Measurements from ENCODE around the gene CKS1B.

CKS1B gene

GRCh38 chr1:154945160-154945961 lies 29.1 kb upstream of the CKS1B start:
- Histone ChIP-seq H3K4me3 (replicated peaks; ENCODE audit: insufficient read depth, low read length) (no peak overlapping the region), H3K27ac (replicated peaks) (no peak overlapping the region), H3K27me3 (ENCODE audit: insufficient read depth, poor library complexity, severe bottlenecking) (no peaks in the 10 kb centered on the region)
- TF ChIP-seq, protein P1, sequence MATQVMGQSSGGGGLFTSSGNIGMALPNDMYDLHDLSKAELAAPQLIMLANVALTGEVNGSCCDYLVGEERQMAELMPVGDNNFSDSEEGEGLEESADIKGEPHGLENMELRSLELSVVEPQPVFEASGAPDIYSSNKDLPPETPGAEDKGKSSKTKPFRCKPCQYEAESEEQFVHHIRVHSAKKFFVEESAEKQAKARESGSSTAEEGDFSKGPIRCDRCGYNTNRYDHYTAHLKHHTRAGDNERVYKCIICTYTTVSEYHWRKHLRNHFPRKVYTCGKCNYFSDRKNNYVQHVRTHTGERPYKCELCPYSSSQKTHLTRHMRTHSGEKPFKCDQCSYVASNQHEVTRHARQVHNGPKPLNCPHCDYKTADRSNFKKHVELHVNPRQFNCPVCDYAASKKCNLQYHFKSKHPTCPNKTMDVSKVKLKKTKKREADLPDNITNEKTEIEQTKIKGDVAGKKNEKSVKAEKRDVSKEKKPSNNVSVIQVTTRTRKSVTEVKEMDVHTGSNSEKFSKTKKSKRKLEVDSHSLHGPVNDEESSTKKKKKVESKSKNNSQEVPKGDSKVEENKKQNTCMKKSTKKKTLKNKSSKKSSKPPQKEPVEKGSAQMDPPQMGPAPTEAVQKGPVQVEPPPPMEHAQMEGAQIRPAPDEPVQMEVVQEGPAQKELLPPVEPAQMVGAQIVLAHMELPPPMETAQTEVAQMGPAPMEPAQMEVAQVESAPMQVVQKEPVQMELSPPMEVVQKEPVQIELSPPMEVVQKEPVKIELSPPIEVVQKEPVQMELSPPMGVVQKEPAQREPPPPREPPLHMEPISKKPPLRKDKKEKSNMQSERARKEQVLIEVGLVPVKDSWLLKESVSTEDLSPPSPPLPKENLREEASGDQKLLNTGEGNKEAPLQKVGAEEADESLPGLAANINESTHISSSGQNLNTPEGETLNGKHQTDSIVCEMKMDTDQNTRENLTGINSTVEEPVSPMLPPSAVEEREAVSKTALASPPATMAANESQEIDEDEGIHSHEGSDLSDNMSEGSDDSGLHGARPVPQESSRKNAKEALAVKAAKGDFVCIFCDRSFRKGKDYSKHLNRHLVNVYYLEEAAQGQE (IDR thresholded peaks at IDR 0.05; ENCODE audit: insufficient replicate concordance, low read depth), result no peak
- TF ChIP-seq POLR2AphosphoS5 (IDR thresholded peaks at IDR 0.05; ENCODE audit: low read depth), result no peak
- no peak for TF ChIP-seq SPI1 (IDR thresholded peaks at IDR 0.05; ENCODE audit: borderline replicate concordance, low read depth)
- TF ChIP-seq CTCF (IDR thresholded peaks at IDR 0.05; ENCODE audit: insufficient read depth, low read length), result no peak
- TF ChIP-seq GABPA (IDR thresholded peaks at IDR 0.05; ENCODE audit: low read depth), result no peak
- no peak for DNase-seq (ENCODE audit: low read depth in 1 of 2, low spot score in 1 of 2)

DNA sequence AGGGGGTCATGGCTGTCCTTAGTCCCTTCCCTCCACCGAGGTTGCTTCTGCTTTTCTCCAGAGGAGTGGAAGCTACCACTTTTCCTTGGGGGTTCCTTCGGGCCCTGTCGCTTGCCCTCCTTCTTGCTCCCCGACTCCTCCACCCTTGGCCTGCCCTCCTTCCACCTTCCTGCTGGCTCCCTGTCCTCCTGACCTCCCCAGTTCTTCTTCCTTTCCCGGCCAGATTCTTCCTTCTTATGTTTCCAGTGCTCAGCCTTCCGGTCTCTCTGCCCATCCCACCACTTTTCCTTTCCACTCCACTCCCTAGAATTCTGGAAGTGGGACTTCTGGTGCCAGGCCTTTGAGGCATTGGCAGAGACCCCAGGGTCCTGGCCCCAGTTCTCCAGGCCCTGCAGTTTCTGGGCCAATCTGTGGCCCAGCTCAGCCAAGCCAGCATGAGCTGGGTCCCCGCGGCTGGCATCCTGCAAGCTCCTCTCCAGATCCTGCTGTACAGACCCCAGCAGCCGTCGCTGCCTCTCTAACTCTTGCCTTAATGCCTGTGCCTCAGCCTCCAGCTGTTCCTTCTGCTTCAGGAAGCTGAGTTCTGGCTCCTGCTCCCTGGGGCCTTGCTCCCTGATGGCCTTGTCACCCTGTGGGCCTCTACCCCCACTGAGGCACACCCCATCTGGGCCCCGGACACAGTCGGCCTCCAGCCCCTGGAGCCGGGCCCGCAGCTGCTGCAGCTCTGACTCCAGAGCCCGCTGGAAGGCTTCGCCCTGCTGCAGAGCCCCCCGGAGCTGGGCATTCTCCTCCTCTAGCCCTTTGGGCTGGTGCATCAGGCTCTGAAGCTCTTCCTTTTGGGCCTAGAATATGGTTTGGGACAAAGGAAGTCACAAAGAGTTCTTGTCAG lies 28.3 kb upstream of the CKS1B start:
- TF ChIP-seq, protein P1 (IDR thresholded peaks at IDR 0.05; ENCODE audit: insufficient replicate concordance, low read depth), result no peak
- TF ChIP-seq CTCF (IDR thresholded peaks at IDR 0.05; ENCODE audit: insufficient read depth, low read length) (no peak), SPI1 (IDR thresholded peaks at IDR 0.05; ENCODE audit: borderline replicate concordance, low read depth) (no peak), GABPA (IDR thresholded peaks at IDR 0.05; ENCODE audit: low read depth) (no peak), POLR2AphosphoS5 (IDR thresholded peaks at IDR 0.05; ENCODE audit: low read depth) (no peak)
- H3K27ac ChIP-seq (replicated peaks), result no peak overlapping the region
- DNase-seq (ENCODE audit: low read depth in 1 of 2, low spot score in 1 of 2), result no peak
- no peaks in the 10 kb centered on the region for H3K27me3 ChIP-seq (ENCODE audit: insufficient read depth, poor library complexity, severe bottlenecking)
- no peak overlapping the region for H3K4me3 ChIP-seq (replicated peaks; ENCODE audit: insufficient read depth, low read length)

GRCh38 chr1:154948079-154948478 lies 26.4 kb upstream of the CKS1B start:
- Histone ChIP-seq H3K27me3 (ENCODE audit: insufficient read depth, poor library complexity, severe bottlenecking) (no peaks in the 10 kb centered on the region), H3K27ac (replicated peaks) (no peak overlapping the region), H3K4me3 (replicated peaks; ENCODE audit: insufficient read depth, low read length) (no peak overlapping the region)
- no peak for DNase-seq (ENCODE audit: low read depth in 1 of 2, low spot score in 1 of 2)
- TF ChIP-seq POLR2AphosphoS5 (IDR thresholded peaks at IDR 0.05; ENCODE audit: low read depth), result no peak
- no peak for TF ChIP-seq GABPA (IDR thresholded peaks at IDR 0.05; ENCODE audit: low read depth)
- TF ChIP-seq, protein P1 (IDR thresholded peaks at IDR 0.05; ENCODE audit: insufficient replicate concordance, low read depth), result no peak
- no peak for TF ChIP-seq CTCF (IDR thresholded peaks at IDR 0.05; ENCODE audit: insufficient read depth, low read length)
- no peak for TF ChIP-seq SPI1 (IDR thresholded peaks at IDR 0.05; ENCODE audit: borderline replicate concordance, low read depth)

Data from HL-60 (cell line).